SK-N-MC (cell line): ENCODE data around the gene ABLIM2.

Experiments
- DNase-seq: peaks from one replicate; pipeline ENCODE4 v3.0.0-alpha.2; 2011; ENCODE audit warnings: low read depth, low spot score
- H3K27ac ChIP-seq: fragments of 200-600 bp; sonication (generic); 2 replicates; pipeline ENCODE4 v1.5.1; 2016; ENCODE audit warnings: mixed run types
- H3K36me3 ChIP-seq: fragments of 200-600 bp; sonication (generic); 2 replicates; pipeline ENCODE4 v1.6.1; 2017; ENCODE audit warnings: antibody characterized with exemption, low read length, mixed read lengths; ENCODE audit not compliant: insufficient read depth
- H3K4me3 ChIP-seq: fragments of 200-600 bp; sonication (generic); 2 replicates; pipeline ENCODE4 v1.5.1; 2016
- H3K9ac ChIP-seq: fragments of 200-600 bp; sonication (generic); 2 replicates; pipeline ENCODE4 v1.8.0; 2017; ENCODE audit warnings: mixed run types, mixed read lengths; ENCODE audit not compliant: insufficient read length
- H3K9me3 ChIP-seq: fragments of 200-600 bp; sonication (generic); 2 replicates; pipeline ENCODE4 v1.6.1; 2017; ENCODE audit warnings: low read depth, mild to moderate bottlenecking, antibody characterized with exemption, low read length, moderate library complexity, mixed read lengths
- EZH2 ChIP-seq: fragments of 200-600 bp; sonication (generic); IDR thresholded peaks from one replicate; pipeline ENCODE4 v1.6.1; 2017; ENCODE audit warnings: antibody characterized with exemption
- FOXP2 ChIP-seq: optimal IDR thresholded peaks from 2 replicates; pipeline ENCODE3; 2011; ENCODE audit warnings: mild to moderate bottlenecking, moderate library complexity; ENCODE audit not compliant: insufficient read depth; ENCODE audit errors: extremely low read length, control extremely low read depth
- POLR2AphosphoS5 ChIP-seq: IDR thresholded peaks from 2 replicates; pipeline ENCODE4 v1.6.1; 2012; ENCODE audit warnings: mild to moderate bottlenecking, low read depth, low read length, borderline replicate concordance

The ABLIM2 gene

GRCh38 chr4:8038719-8039251 is 119.8 kb downstream of the ABLIM2 start:
- Histone ChIP-seq H3K9ac (no peak overlapping the region), H3K9me3 (no peaks in the 10 kb centered on the region), H3K27ac (no peak overlapping the region), H3K4me3 (no peak overlapping the region), H3K36me3 (no peaks in the 10 kb centered on the region)
- TF ChIP-seq EZH2, result no peak
- no peak for TF ChIP-seq FOXP2
- TF ChIP-seq POLR2AphosphoS5, result no peak
- DNase-seq, result no peak

GRCh38 chr4:8038083-8038482 is 120.5 kb downstream of the ABLIM2 start:
- H3K4me3 ChIP-seq, result no peak overlapping the region
- H3K9ac ChIP-seq, result no peak overlapping the region
- no peak overlapping the region for H3K27ac ChIP-seq
- H3K36me3 ChIP-seq, result no peaks in the 10 kb centered on the region
- TF ChIP-seq FOXP2 (no peak), POLR2AphosphoS5 (no peak), EZH2 (no peak)
- no peaks in the 10 kb centered on the region for H3K9me3 ChIP-seq
- DNase-seq, result no peak

- TF ChIP-seq EZH2, result no peak
- no peak for TF ChIP-seq FOXP2
- TF ChIP-seq POLR2AphosphoS5, result no peak
- Histone ChIP-seq H3K36me3 (no peaks in the 10 kb centered on the region), H3K4me3 (no peak overlapping the region), H3K9me3 (no peaks in the 10 kb centered on the region), H3K27ac (no peak overlapping the region), H3K9ac (no peak overlapping the region)
- no peak for DNase-seq
These were observed 121.4 kb downstream of the ABLIM2 start for GRCh38 chr4:8037150-8037769.

- no peaks in the 10 kb centered on the region for H3K9me3 ChIP-seq
- no peak overlapping the region for H3K4me3 ChIP-seq
- DNase-seq, result peak; percentile 3
- H3K9ac ChIP-seq, result no peak overlapping the region
- TF ChIP-seq POLR2AphosphoS5 (no peak), EZH2 (no peak), FOXP2 (no peak)
- H3K36me3 ChIP-seq, result no peaks in the 10 kb centered on the region
- no peak overlapping the region for H3K27ac ChIP-seq
These were observed 123.2 kb downstream of the ABLIM2 start for GRCh38 chr4:8035371-8035780.

- no peak overlapping the region for H3K9ac ChIP-seq
- no peak overlapping the region for H3K4me3 ChIP-seq
- no peak overlapping the region for H3K27ac ChIP-seq
- no peak for DNase-seq
- no peaks in the 10 kb centered on the region for H3K9me3 ChIP-seq
- no peak for TF ChIP-seq FOXP2
- TF ChIP-seq EZH2, result no peak
- no peak for TF ChIP-seq POLR2AphosphoS5
- H3K36me3 ChIP-seq, result no peaks in the 10 kb centered on the region
These were observed 124.6 kb downstream of the ABLIM2 start for GRCh38 chr4:8033829-8034528.

- no peaks in the 10 kb centered on the region for H3K9me3 ChIP-seq
- no peak overlapping the region for H3K27ac ChIP-seq
- no peak overlapping the region for H3K9ac ChIP-seq
- no peak for DNase-seq
- no peaks in the 10 kb centered on the region for H3K36me3 ChIP-seq
- TF ChIP-seq EZH2 (no peak), FOXP2 (no peak), POLR2AphosphoS5 (no peak)
- no peak overlapping the region for H3K4me3 ChIP-seq
These were observed 125.4 kb downstream of the ABLIM2 start for GRCh38 chr4:8033067-8033755.

GRCh38 chr4:8032381-8032780 is 126.2 kb downstream of the ABLIM2 start:
- TF ChIP-seq POLR2AphosphoS5 (no peak), EZH2 (no peak), FOXP2 (no peak)
- H3K36me3 ChIP-seq, result no peaks in the 10 kb centered on the region
- H3K9me3 ChIP-seq, result no peaks in the 10 kb centered on the region
- no peak overlapping the region for H3K27ac ChIP-seq
- no peak overlapping the region for H3K9ac ChIP-seq
- no peak for DNase-seq
- no peak overlapping the region for H3K4me3 ChIP-seq

GRCh38 chr4:8030121-8030781 is 128.4 kb downstream of the ABLIM2 start:
- TF ChIP-seq EZH2 (no peak), FOXP2 (no peak), POLR2AphosphoS5 (no peak)
- H3K27ac ChIP-seq, result no peak overlapping the region
- no peak overlapping the region for H3K9ac ChIP-seq
- no peaks in the 10 kb centered on the region for H3K9me3 ChIP-seq
- H3K4me3 ChIP-seq, result no peak overlapping the region
- DNase-seq, result no peak
- H3K36me3 ChIP-seq, result no peaks in the 10 kb centered on the region
